HepG2 (cell line): ENCODE measurements around the gene USP10. TPM values are rescaled to one million over a fixed set of nuclear protein-coding genes. Genes with fewer than 3 reads are reported as not detected.

Source experiments
- DR1 ChIP-seq: sonication (generic); formaldehyde crosslinking; IDR thresholded peaks from 2 replicates; pipeline ENCODE4 v1.8.0; 2021; ENCODE audit warnings: mild to moderate bottlenecking, missing genetic modification reagents, inconsistent platforms
- FOXO1 ChIP-seq: sonication (generic); formaldehyde crosslinking; IDR thresholded peaks from 2 replicates; pipeline ENCODE4 v1.4.0; 2020; ENCODE audit warnings: missing genetic modification reagents
- FOXP4 ChIP-seq: sonication (generic); formaldehyde crosslinking; IDR thresholded peaks from 2 replicates; pipeline ENCODE4 v1.4.0; 2020; ENCODE audit warnings: missing genetic modification reagents
- GTF2F1 ChIP-seq: fragments of 150-350 bp; IDR thresholded peaks from 2 replicates; pipeline ENCODE4 v1.6.1; 2014; ENCODE audit warnings: low read length
- HNF4G ChIP-seq, 2 experiments: sonication (generic) in 1 of 2; formaldehyde crosslinking in 1 of 2; IDR thresholded peaks; 2 replicates each; pipeline versions ENCODE4 v1.4.0 to v1.6.1; 2011 to 2020; ENCODE audit warnings: borderline replicate concordance in 2 of 2, low read depth in 2 of 2, mild to moderate bottlenecking in 2 of 2, low read length in 1 of 2, missing genetic modification reagents in 1 of 2, moderate library complexity in 1 of 2
- LCORL ChIP-seq, 2 experiments: fragments of 450-650 bp in 1 of 2; sonication (generic) in 1 of 2; formaldehyde crosslinking in 1 of 2; IDR thresholded peaks; 2 replicates each; pipeline versions ENCODE4 v1.5.0 to v1.6.1; 2017 to 2020; ENCODE audit warnings: antibody characterized with exemption in 1 of 2, missing genetic modification reagents in 1 of 2
- SOX13 ChIP-seq, 3 experiments: fragments of 450-650 bp in 1 of 3; sonication (generic) in 1 of 3; formaldehyde crosslinking in 1 of 3; IDR thresholded peaks in 2 of 3; conservative IDR thresholded peaks in 1 of 3; 2 replicates each; pipeline versions ENCODE4 v1.5.0 to v1.6.1; 2016 to 2020; ENCODE audit warnings: antibody characterized with exemption in 1 of 3, mild to moderate bottlenecking in 1 of 3, missing compliant biosample characterization in 1 of 3, missing genetic modification reagents in 1 of 3, moderate library complexity in 1 of 3
- SP1 ChIP-seq, 2 experiments: fragments of 450-650 bp in 1 of 2; sonication (generic) in 1 of 2; formaldehyde crosslinking in 1 of 2; IDR thresholded peaks; 2 replicates each; pipeline versions ENCODE4 v1.4.0 to v1.6.1; 2016 to 2020; ENCODE audit warnings: missing genetic modification reagents in 1 of 2
- THAP9 ChIP-seq: sonication (generic); formaldehyde crosslinking; IDR thresholded peaks from 2 replicates; pipeline ENCODE4; 2020; ENCODE audit warnings: missing genetic modification reagents, mild to moderate bottlenecking, borderline replicate concordance
- TRAFD1 ChIP-seq: sonication (generic); formaldehyde crosslinking; IDR thresholded peaks from 2 replicates; pipeline ENCODE4 v1.5.1; 2020; ENCODE audit warnings: missing genetic modification reagents, mild to moderate bottlenecking, borderline replicate concordance
- ZBTB37 ChIP-seq: sonication (generic); formaldehyde crosslinking; IDR thresholded peaks from 2 replicates; pipeline ENCODE4 v1.4.0; 2020; ENCODE audit warnings: mild to moderate bottlenecking, missing genetic modification reagents
- ZNF10 ChIP-seq: sonication (generic); formaldehyde crosslinking; IDR thresholded peaks from 2 replicates; pipeline ENCODE4 v1.4.0; 2020; ENCODE audit warnings: mild to moderate bottlenecking, low read depth, missing genetic modification reagents, borderline replicate concordance
- ZNF124 ChIP-seq: sonication (generic); formaldehyde crosslinking; IDR thresholded peaks from 2 replicates; pipeline ENCODE4 v1.4.0; 2020; ENCODE audit warnings: missing genetic modification reagents
- ZNF335 ChIP-seq: sonication (generic); formaldehyde crosslinking; IDR thresholded peaks from 2 replicates; pipeline ENCODE4 v1.4.0; 2020; ENCODE audit warnings: missing genetic modification reagents
- ZNF644 ChIP-seq: IDR thresholded peaks from 2 replicates; pipeline ENCODE4 v1.6.1; 2016; ENCODE audit warnings: low read depth
- ZNF709 ChIP-seq: sonication (generic); formaldehyde crosslinking; IDR thresholded peaks from 2 replicates; pipeline ENCODE4 v1.5.0; 2020; ENCODE audit warnings: mild to moderate bottlenecking, missing genetic modification reagents
- ZNF773 ChIP-seq: sonication (generic); formaldehyde crosslinking; IDR thresholded peaks from 2 replicates; pipeline ENCODE4 v1.4.0; 2020; ENCODE audit warnings: missing genetic modification reagents, borderline replicate concordance
- polyA plus RNA-seq, 8 experiments: library from polyadenylated mRNA; depleted of rRNA in 3 of 8; stranded (reverse) in 7 of 8; unstranded in 1 of 8; fragments of >200 nt; fragmentation: Illumina TruSeq in 4 of 8; extraction: Trizol in 4 of 8; gene quantifications; 2 replicates each; pipeline versions ENCODE4 v1.2.1 to v1.2.3, GENCODE V29; 2011 to 2016; ENCODE audit warnings: low read depth in 4 of 8, missing spikeins in 1 of 8, mixed read lengths in 1 of 8; ENCODE audit not compliant: insufficient read depth in 1 of 8
- total RNA-seq, 5 experiments: library from RNA; depleted of rRNA; stranded (reverse); fragments of >200 nt; fragmentation: Illumina TruSeq; extraction: Trizol; gene quantifications; 2 replicates each; pipeline ENCODE4 v1.2.3, GENCODE V29; 2016; ENCODE audit warnings: low read depth in 1 of 5
- TF ChIP-seq, protein P1 (sequence below): sonication (generic); formaldehyde crosslinking; IDR thresholded peaks from 2 replicates; pipeline ENCODE4 v1.8.0; 2023; ENCODE audit warnings: mild to moderate bottlenecking, missing genetic modification reagents

USP10 gene
- total and polyA plus RNA-seq, 2 of the 13 experiments (the other 11 are each of a cell fraction or from before 2014, with no cell fraction given): 79.1 to 122 TPM

GRCh38 chr16:84819644-84820304 lies 120.0 kb downstream of the USP10 start, which contains the start of gene CRISPLD2 (continued):
- TF ChIP-seq SOX13 (IDR thresholded peaks at IDR 0.05) (no peak), SOX13 (CRISPR knock-in tag; conservative IDR thresholded peaks at IDR 0.05 in 1 of 2, IDR thresholded peaks at IDR 0.05 in 1 of 2) (peak in 1 of 2 experiments; percentile 3; a peak in 1 of 4 replicates), ZNF124 (CRISPR knock-in tag) (no peak), FOXP4 (CRISPR knock-in tag) (no peak), ZNF10 (CRISPR knock-in tag) (no peak), HNF4G (IDR thresholded peaks at IDR 0.05; ENCODE audit: borderline replicate concordance, low read depth, low read length) (no peak), HNF4G (CRISPR knock-in tag; IDR thresholded peaks at IDR 0.05; ENCODE audit: borderline replicate concordance, low read depth) (no peak), ZNF773 (CRISPR knock-in tag) (no peak), GTF2F1 (0 out of 2 replicates have a peak, but pooled peaks have one; percentile 26), TRAFD1 (CRISPR knock-in tag) (no peak), ZBTB37 (CRISPR knock-in tag) (no peak), THAP9 (CRISPR knock-in tag) (peak; percentile 25; the same call in 1 of the 2 replicates), ZNF335 (CRISPR knock-in tag) (0 out of 2 replicates have a peak, but pooled peaks have one; percentile 33), ZNF644 (no peak), DR1 (CRISPR knock-in tag) (peak; percentile 85; the same call in 1 of the 2 replicates), SP1 (IDR thresholded peaks at IDR 0.05) (no peak), SP1 (CRISPR knock-in tag; IDR thresholded peaks at IDR 0.05) (peak; percentile 80), ZNF709 (CRISPR knock-in tag) (0 out of 2 replicates have a peak, but pooled peaks have one; percentile 70), FOXO1 (CRISPR knock-in tag) (no peak), LCORL (IDR thresholded peaks at IDR 0.05) (peak; percentile 56), LCORL (CRISPR knock-in tag; IDR thresholded peaks at IDR 0.05) (no peak)
- TF ChIP-seq, protein P1, sequence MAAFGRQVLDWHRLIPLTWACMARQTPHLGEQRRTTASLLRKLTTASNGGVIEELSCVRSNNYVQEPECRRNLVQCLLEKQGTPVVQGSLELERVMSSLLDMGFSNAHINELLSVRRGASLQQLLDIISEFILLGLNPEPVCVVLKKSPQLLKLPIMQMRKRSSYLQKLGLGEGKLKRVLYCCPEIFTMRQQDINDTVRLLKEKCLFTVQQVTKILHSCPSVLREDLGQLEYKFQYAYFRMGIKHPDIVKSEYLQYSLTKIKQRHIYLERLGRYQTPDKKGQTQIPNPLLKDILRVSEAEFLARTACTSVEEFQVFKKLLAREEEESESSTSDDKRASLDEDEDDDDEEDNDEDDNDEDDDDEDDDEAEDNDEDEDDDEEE (CRISPR knock-in tag): peak; percentile 57; the same call in 1 of the 2 replicates
